SK-N-SH (cell line): Measurements from ENCODE around the gene PALLD. TPM values are rescaled to one million over a fixed set of nuclear protein-coding genes. Genes with fewer than 3 reads are reported as not detected.

ENCODE experiments used
- CTCF ChIA-PET: fragments of 300-600, 350-600 bp; formaldehyde crosslinking; extraction: SDS; loops from one replicate; lab custom pipeline; 2021; lab: Yijun Ruan, JAX
- POLR2A ChIA-PET: fragments of 350-600 bp; sonication (Branson Sonifier 250); formaldehyde crosslinking; extraction: SDS; loops from one replicate; lab custom pipeline; 2020; ENCODE audit warnings: antibody characterized with exemption, inconsistent platforms; lab: Yijun Ruan, JAX
- DNase-seq: peaks from one replicate; pipeline ENCODE4 v3.0.0; 2012
- H2AFZ ChIP-seq: fragments of 200-600 bp; sonication (generic); 2 replicates; pipeline ENCODE4 v1.8.1; 2016; ENCODE audit warnings: antibody characterized with exemption, mild to moderate bottlenecking, low read depth
- H3F3A ChIP-seq: fragments of 200-600 bp; sonication (generic); replicated peaks from 2 replicates; pipeline ENCODE3; 2016; ENCODE audit warnings: antibody characterized with exemption, mild to moderate bottlenecking; ENCODE audit not compliant: insufficient read depth
- H3K27ac ChIP-seq, 2 experiments: fragments of 200-500 bp in 1 of 2; fragments of 200-600 bp in 1 of 2; sonication (Bioruptor generic) in 1 of 2; sonication (generic), shearing (Covaris generic) in 1 of 2; 2 replicates each; pipeline versions ENCODE4 v1.5.1 to v1.6.1; 2014 to 2016; ENCODE audit warnings: low read depth in 2 of 2, inconsistent platforms in 1 of 2, low read length in 1 of 2, mild to moderate bottlenecking in 1 of 2, mixed read lengths in 1 of 2
- H3K27me3 ChIP-seq: fragments of 200-600 bp; sonication (generic), shearing (Covaris generic); 2 replicates; pipeline ENCODE4 v1.6.1; 2016; ENCODE audit warnings: mixed run types; ENCODE audit not compliant: insufficient read depth
- H3K36me3 ChIP-seq, 2 experiments: fragments of 200-500 bp in 1 of 2; fragments of 200-600 bp in 1 of 2; sonication (Bioruptor generic) in 1 of 2; sonication (generic) in 1 of 2; replicated peaks in 1 of 2; 2 replicates each; pipeline versions ENCODE3 to v1.5.1; 2014 to 2016; ENCODE audit warnings: low read length in 1 of 2, mild to moderate bottlenecking in 1 of 2; ENCODE audit not compliant: insufficient read depth in 2 of 2, control insufficient read depth in 1 of 2
- H3K4me1 ChIP-seq, 2 experiments: fragments of 200-500 bp in 1 of 2; fragments of 200-600 bp in 1 of 2; sonication (Bioruptor generic) in 1 of 2; sonication (generic), shearing (Covaris generic) in 1 of 2; 2 replicates each; pipeline versions ENCODE4 v1.5.1 to v1.6.1; 2014 to 2016; ENCODE audit warnings: low read depth in 1 of 2, low read length in 1 of 2, mixed run types in 1 of 2; ENCODE audit not compliant: insufficient read depth in 2 of 2, control insufficient read depth in 1 of 2
- H3K4me2 ChIP-seq: fragments of 200-600 bp; sonication (generic), shearing (Covaris generic); 2 replicates; pipeline ENCODE4 v1.6.1; 2017; ENCODE audit warnings: mixed run types
- H3K4me3 ChIP-seq, 2 experiments: fragments of 200-500 bp in 1 of 2; fragments of 200-600 bp in 1 of 2; sonication (Bioruptor generic) in 1 of 2; sonication (generic), shearing (Covaris generic) in 1 of 2; 2 replicates each; pipeline versions ENCODE4 v1.5.1 to v1.8.1; 2014 to 2016; ENCODE audit warnings: low read depth in 2 of 2, inconsistent platforms in 1 of 2, low read length in 1 of 2, mild to moderate bottlenecking in 1 of 2, mixed read lengths in 1 of 2, moderate library complexity in 1 of 2
- H3K79me2 ChIP-seq: fragments of 200-600 bp; sonication (generic); 2 replicates; pipeline ENCODE4 v1.8.1; 2017; ENCODE audit warnings: mild to moderate bottlenecking; ENCODE audit not compliant: insufficient read depth
- H3K9ac ChIP-seq: fragments of 200-600 bp; sonication (generic); 2 replicates; pipeline ENCODE4 v1.6.1; 2017; ENCODE audit warnings: mixed run types
- H3K9me2 ChIP-seq: fragments of 200-600 bp; sonication (generic); 2 replicates; pipeline ENCODE4 v1.6.1; 2017; ENCODE audit warnings: mixed run types
- H3K9me3 ChIP-seq: fragments of 200-600 bp; sonication (generic); 2 replicates; pipeline ENCODE4 v1.6.1; 2017; ENCODE audit warnings: mixed run types, mild to moderate bottlenecking, moderate library complexity
- H4K20me1 ChIP-seq: fragments of 200-600 bp; sonication (generic); 2 replicates; pipeline ENCODE4 v1.6.1; 2017; ENCODE audit warnings: mild to moderate bottlenecking, mixed run types; ENCODE audit not compliant: insufficient read depth
- ELF1 ChIP-seq: IDR thresholded peaks from 2 replicates; pipeline ENCODE4 v1.4.0; 2012
- EZH2phosphoT487 ChIP-seq: fragments of 200-600 bp; sonication (generic); IDR thresholded peaks from 2 replicates; pipeline ENCODE4 v1.6.1; 2017; ENCODE audit warnings: low read depth, mixed run types, mild to moderate bottlenecking, antibody characterized with exemption, moderate library complexity, borderline replicate concordance
- FOSL2 ChIP-seq: IDR thresholded peaks from 2 replicates; pipeline ENCODE4 v1.4.0; 2012; ENCODE audit warnings: low read depth, mild to moderate bottlenecking, moderate library complexity, borderline replicate concordance
- FOXJ3 ChIP-seq: sonication (generic); formaldehyde crosslinking; IDR thresholded peaks from 2 replicates; pipeline ENCODE4 v1.5.1; 2020; ENCODE audit warnings: mild to moderate bottlenecking, missing genetic modification reagents
- JUND ChIP-seq: IDR thresholded peaks from 2 replicates; pipeline ENCODE4 v1.4.0; 2012
- MEF2A ChIP-seq: IDR thresholded peaks from 2 replicates; pipeline ENCODE4 v1.4.0; 2012; ENCODE audit warnings: low read depth, borderline replicate concordance
- MXI1 ChIP-seq: IDR thresholded peaks from 2 replicates; pipeline ENCODE4 v1.6.1; 2012; ENCODE audit warnings: mild to moderate bottlenecking, low read depth, low read length, improper control_type of control experiment
- NFIC ChIP-seq: IDR thresholded peaks from 2 replicates; pipeline ENCODE4 v1.4.0; 2012; ENCODE audit warnings: borderline replicate concordance
- RFX5 ChIP-seq: IDR thresholded peaks from 2 replicates; pipeline ENCODE4 v1.6.1; 2012; ENCODE audit warnings: mild to moderate bottlenecking, improper control_type of control experiment, low read length
- RXRA ChIP-seq: IDR thresholded peaks from 2 replicates; pipeline ENCODE4 v1.4.0; 2012; ENCODE audit warnings: low read depth, mild to moderate bottlenecking, borderline replicate concordance
- SIN3A ChIP-seq: IDR thresholded peaks from 2 replicates; pipeline ENCODE4 v1.6.1; 2012; ENCODE audit warnings: low read depth, mild to moderate bottlenecking, low read length, moderate library complexity, borderline replicate concordance
- SMC3 ChIP-seq: IDR thresholded peaks from 2 replicates; pipeline ENCODE4 v1.6.1; 2012; ENCODE audit warnings: low read depth, low read length, improper control_type of control experiment
- TAF1 ChIP-seq: IDR thresholded peaks from 2 replicates; pipeline ENCODE4 v1.6.1; 2012; ENCODE audit warnings: low read depth, mild to moderate bottlenecking, low read length, moderate library complexity, borderline replicate concordance
- TEAD4 ChIP-seq: IDR thresholded peaks from 2 replicates; pipeline ENCODE4 v1.4.0; 2012; ENCODE audit warnings: mild to moderate bottlenecking, borderline replicate concordance; ENCODE audit not compliant: insufficient read depth
- YY1 ChIP-seq: IDR thresholded peaks from 2 replicates; pipeline ENCODE4 v1.4.0; 2012; ENCODE audit warnings: low read depth, mild to moderate bottlenecking
- WGBS: methylation state at CpG from one replicate; pipeline ENCODE4 v1.1.6; 2017; ENCODE audit warnings: low lambda C conversion rate; 5-methylcytosine and 5-hydroxymethylcytosine counted together
- polyA plus RNA-seq, 3 experiments: library from polyadenylated mRNA; depleted of rRNA; stranded (reverse); fragments of >200 nt; gene quantifications; 2 replicates each; pipeline ENCODE4 v1.2.3, GENCODE V29; 2012
- TF ChIP-seq, protein P1 (sequence below): IDR thresholded peaks from 2 replicates; pipeline ENCODE4 v1.6.1; 2012; ENCODE audit warnings: mild to moderate bottlenecking, low read depth, low read length, moderate library complexity
- TF ChIP-seq, protein P2 (sequence below): IDR thresholded peaks from 2 replicates; pipeline ENCODE4; 2012
- TF ChIP-seq, protein P3 (sequence below): fragments of 150-350 bp; IDR thresholded peaks from 2 replicates; pipeline ENCODE4 v1.6.1; 2016; ENCODE audit warnings: mild to moderate bottlenecking, low read depth, low read length
- TF ChIP-seq, protein P4 (sequence below): fragments of 200-600 bp; sonication (generic); IDR thresholded peaks from 2 replicates; pipeline ENCODE4 v1.6.1; 2017; ENCODE audit warnings: antibody characterized with exemption, mild to moderate bottlenecking, moderate library complexity

Gene PALLD
- polyA plus RNA-seq, 1 of the 3 experiments (the other 2 are of a cell fraction), result 33.0 TPM

DNA sequence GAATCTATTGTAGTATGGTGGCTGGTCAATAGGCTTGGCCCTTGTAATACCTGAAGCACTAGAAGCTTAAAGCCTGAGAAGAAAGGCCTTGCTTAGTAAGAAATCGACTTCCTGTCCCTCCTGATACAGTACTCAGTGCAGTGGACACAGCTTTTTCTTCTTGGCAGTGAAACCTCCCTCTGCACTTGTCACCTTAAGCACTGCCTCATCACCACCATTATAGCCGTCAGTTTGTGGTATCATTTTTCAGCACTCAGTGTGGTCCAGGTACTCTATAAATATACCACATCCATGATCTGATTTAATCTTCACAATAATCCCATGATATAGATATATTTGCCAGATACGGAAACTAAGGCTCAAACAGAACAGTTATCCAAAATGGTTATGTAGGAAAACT, 75.2 kb downstream of the PALLD start:
- no peak overlapping the region for H3K4me3 ChIP-seq
- no peak overlapping the region for H3K4me2 ChIP-seq
- H3K79me2 ChIP-seq, result no peaks in the 10 kb centered on the region
- H4K20me1 ChIP-seq, result no peaks in the 10 kb centered on the region
- H3K9ac ChIP-seq, result no peak overlapping the region
- no peak for DNase-seq
- H3K36me3 ChIP-seq, result peaks cover 0 to 3% of the 10 kb centered on the region in 2 experiments
- no peaks in the 10 kb centered on the region for H3K9me3 ChIP-seq
- 98% methylated on average over 3 of the region's 3 CpGs for WGBS
- no peak overlapping the region for H3K27ac ChIP-seq
- ChIA-PET CTCF (interaction anchor here (0.8 to 2.0 kb wide), 2 partner anchors 13 to 60 kb away, joined by 3 to 9 read pairs; no protein-coding TSS in a partner anchor), POLR2A (interaction anchor here (0.6 kb wide), 1 partner anchor 258 kb away, joined by 3 read pairs; no protein-coding TSS in a partner anchor)
- TF ChIP-seq JUND, result no peak
- TF ChIP-seq FOXJ3 (CRISPR knock-in tag), result no peak
- TF ChIP-seq, protein P1, sequence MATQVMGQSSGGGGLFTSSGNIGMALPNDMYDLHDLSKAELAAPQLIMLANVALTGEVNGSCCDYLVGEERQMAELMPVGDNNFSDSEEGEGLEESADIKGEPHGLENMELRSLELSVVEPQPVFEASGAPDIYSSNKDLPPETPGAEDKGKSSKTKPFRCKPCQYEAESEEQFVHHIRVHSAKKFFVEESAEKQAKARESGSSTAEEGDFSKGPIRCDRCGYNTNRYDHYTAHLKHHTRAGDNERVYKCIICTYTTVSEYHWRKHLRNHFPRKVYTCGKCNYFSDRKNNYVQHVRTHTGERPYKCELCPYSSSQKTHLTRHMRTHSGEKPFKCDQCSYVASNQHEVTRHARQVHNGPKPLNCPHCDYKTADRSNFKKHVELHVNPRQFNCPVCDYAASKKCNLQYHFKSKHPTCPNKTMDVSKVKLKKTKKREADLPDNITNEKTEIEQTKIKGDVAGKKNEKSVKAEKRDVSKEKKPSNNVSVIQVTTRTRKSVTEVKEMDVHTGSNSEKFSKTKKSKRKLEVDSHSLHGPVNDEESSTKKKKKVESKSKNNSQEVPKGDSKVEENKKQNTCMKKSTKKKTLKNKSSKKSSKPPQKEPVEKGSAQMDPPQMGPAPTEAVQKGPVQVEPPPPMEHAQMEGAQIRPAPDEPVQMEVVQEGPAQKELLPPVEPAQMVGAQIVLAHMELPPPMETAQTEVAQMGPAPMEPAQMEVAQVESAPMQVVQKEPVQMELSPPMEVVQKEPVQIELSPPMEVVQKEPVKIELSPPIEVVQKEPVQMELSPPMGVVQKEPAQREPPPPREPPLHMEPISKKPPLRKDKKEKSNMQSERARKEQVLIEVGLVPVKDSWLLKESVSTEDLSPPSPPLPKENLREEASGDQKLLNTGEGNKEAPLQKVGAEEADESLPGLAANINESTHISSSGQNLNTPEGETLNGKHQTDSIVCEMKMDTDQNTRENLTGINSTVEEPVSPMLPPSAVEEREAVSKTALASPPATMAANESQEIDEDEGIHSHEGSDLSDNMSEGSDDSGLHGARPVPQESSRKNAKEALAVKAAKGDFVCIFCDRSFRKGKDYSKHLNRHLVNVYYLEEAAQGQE, result no peak
- no peak for TF ChIP-seq RFX5
- TF ChIP-seq SIN3A, result no peak
- TF ChIP-seq SMC3, result no peak
- no peak for TF ChIP-seq TAF1
- no peak for TF ChIP-seq MXI1
- TF ChIP-seq ELF1, result no peak
- TF ChIP-seq, protein P2, sequence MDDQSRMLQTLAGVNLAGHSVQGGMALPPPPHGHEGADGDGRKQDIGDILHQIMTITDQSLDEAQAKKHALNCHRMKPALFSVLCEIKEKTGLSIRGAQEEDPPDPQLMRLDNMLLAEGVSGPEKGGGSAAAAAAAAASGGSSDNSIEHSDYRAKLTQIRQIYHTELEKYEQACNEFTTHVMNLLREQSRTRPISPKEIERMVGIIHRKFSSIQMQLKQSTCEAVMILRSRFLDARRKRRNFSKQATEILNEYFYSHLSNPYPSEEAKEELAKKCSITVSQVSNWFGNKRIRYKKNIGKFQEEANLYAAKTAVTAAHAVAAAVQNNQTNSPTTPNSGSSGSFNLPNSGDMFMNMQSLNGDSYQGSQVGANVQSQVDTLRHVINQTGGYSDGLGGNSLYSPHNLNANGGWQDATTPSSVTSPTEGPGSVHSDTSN, result no peak
- TF ChIP-seq EZH2phosphoT487, result no peak
- no peak for TF ChIP-seq MEF2A
- TF ChIP-seq YY1, result no peak
- TF ChIP-seq, protein P3, sequence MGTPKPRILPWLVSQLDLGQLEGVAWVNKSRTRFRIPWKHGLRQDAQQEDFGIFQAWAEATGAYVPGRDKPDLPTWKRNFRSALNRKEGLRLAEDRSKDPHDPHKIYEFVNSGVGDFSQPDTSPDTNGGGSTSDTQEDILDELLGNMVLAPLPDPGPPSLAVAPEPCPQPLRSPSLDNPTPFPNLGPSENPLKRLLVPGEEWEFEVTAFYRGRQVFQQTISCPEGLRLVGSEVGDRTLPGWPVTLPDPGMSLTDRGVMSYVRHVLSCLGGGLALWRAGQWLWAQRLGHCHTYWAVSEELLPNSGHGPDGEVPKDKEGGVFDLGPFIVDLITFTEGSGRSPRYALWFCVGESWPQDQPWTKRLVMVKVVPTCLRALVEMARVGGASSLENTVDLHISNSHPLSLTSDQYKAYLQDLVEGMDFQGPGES, result no peak
- no peak for TF ChIP-seq TEAD4
- TF ChIP-seq RXRA, result no peak
- TF ChIP-seq NFIC, result no peak
- TF ChIP-seq, protein P4, sequence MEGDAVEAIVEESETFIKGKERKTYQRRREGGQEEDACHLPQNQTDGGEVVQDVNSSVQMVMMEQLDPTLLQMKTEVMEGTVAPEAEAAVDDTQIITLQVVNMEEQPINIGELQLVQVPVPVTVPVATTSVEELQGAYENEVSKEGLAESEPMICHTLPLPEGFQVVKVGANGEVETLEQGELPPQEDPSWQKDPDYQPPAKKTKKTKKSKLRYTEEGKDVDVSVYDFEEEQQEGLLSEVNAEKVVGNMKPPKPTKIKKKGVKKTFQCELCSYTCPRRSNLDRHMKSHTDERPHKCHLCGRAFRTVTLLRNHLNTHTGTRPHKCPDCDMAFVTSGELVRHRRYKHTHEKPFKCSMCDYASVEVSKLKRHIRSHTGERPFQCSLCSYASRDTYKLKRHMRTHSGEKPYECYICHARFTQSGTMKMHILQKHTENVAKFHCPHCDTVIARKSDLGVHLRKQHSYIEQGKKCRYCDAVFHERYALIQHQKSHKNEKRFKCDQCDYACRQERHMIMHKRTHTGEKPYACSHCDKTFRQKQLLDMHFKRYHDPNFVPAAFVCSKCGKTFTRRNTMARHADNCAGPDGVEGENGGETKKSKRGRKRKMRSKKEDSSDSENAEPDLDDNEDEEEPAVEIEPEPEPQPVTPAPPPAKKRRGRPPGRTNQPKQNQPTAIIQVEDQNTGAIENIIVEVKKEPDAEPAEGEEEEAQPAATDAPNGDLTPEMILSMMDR, result no peak
- TF ChIP-seq FOSL2, result no peak
- no peaks in the 10 kb centered on the region for H3K9me2 ChIP-seq
- no peaks in the 10 kb centered on the region for H3K27me3 ChIP-seq
- H3K4me1 ChIP-seq, result peaks cover 13% of the 10 kb centered on the region in 2 experiments; a peak in 3 of 4 replicates
- H2AFZ ChIP-seq, result no peak overlapping the region
- H3F3A ChIP-seq, result peaks cover 19% of the 10 kb centered on the region
